Measurements from ENCODE around the gene HEPACAM.

- TF ChIP-seq CTCF (IDR thresholded peaks at IDR 0.05) (no peak), POLR2A (IDR thresholded peaks at IDR 0.05) (no peak)
Observed at GRCh38 chr11:124886978-124887666, 48.7 kb downstream of the HEPACAM start.

All from tibial nerve (tissue), 3 donors.